H1 (cell line): ENCODE data around the gene APOL1. TPM values are rescaled to one million over a fixed set of nuclear protein-coding genes. Genes with fewer than 3 reads are reported as not detected.
"Not testable (repeated sequence)": the region's sequence is repeated elsewhere in the genome, so short reads cannot be mapped to it uniquely, and the experiment has no call there.

ENCODE experiments used
- CTCF ChIA-PET: fragments of 300-600 bp; sonication (Branson Sonifier 250); formaldehyde crosslinking; loops from one replicate; lab custom pipeline; 2021; ENCODE audit not compliant: partially characterized antibody; lab: Charles Lee
- POLR2A ChIA-PET: fragments of 300-600 bp; sonication (Branson Sonifier 250); formaldehyde crosslinking; loops from one replicate; lab custom pipeline; 2021; ENCODE audit warnings: inconsistent platforms; ENCODE audit not compliant: partially characterized antibody; lab: Charles Lee
- DNase-seq, 2 experiments: peaks; one replicate each; pipeline versions ENCODE4 v3.0.0 to v3.0.0-alpha.2; 2010 to 2022; ENCODE audit warnings: low spot score in 2 of 2, low read depth in 1 of 2, mixed read lengths in 1 of 2
- FAIRE-seq: peaks from 2 replicates; lab custom pipeline; 2011; peaks lifted over from hg19 to GRCh38; lab: Jason Lieb, UNC
- H2AFZ ChIP-seq: 2 replicates; pipeline ENCODE4 v1.8.1; 2012; ENCODE audit warnings: low read length, inconsistent platforms
- H2AK5ac ChIP-seq: 2 replicates; pipeline ENCODE4 v1.6.1; 2013; ENCODE audit warnings: low read depth, low read length
- H2BK120ac ChIP-seq: replicated peaks from 2 replicates; pipeline ENCODE3; 2013; ENCODE audit warnings: low read depth, low read length, inconsistent platforms
- H2BK12ac ChIP-seq: 2 replicates; pipeline ENCODE4 v1.6.1; 2013; ENCODE audit warnings: low read depth, low read length
- H2BK15ac ChIP-seq: 2 replicates; pipeline ENCODE4 v1.6.1; 2013; ENCODE audit warnings: low read length
- H2BK20ac ChIP-seq: 2 replicates; pipeline ENCODE4 v1.6.1; 2013; ENCODE audit warnings: low read length
- H2BK5ac ChIP-seq: 2 replicates; pipeline ENCODE4 v1.6.1; 2013; ENCODE audit warnings: low read depth, low read length
- H3K14ac ChIP-seq: 2 replicates; pipeline ENCODE4 v1.6.1; 2013; ENCODE audit warnings: inconsistent platforms; ENCODE audit not compliant: insufficient read length
- H3K18ac ChIP-seq: 2 replicates; pipeline ENCODE4 v1.6.1; 2013; ENCODE audit warnings: low read length; ENCODE audit errors: extremely low read depth
- H3K23ac ChIP-seq: 2 replicates; pipeline ENCODE4 v1.6.1; 2013; ENCODE audit warnings: inconsistent platforms; ENCODE audit not compliant: insufficient read length
- H3K23me2 ChIP-seq: 2 replicates; pipeline ENCODE4 v1.6.1; 2013; ENCODE audit warnings: low read depth, low read length
- H3K27ac ChIP-seq: 2 replicates; pipeline ENCODE4 v1.6.1; 2011; ENCODE audit warnings: low read depth, low read length, inconsistent platforms
- H3K27me3 ChIP-seq, 4 experiments: replicated peaks in 1 of 4; 1 replicate in 1 of 4; 2 replicates in 3 of 4; pipeline versions ENCODE4 v1.6.1 to v1.8.1; 2011 to 2013; ENCODE audit warnings: low read length in 3 of 4, mild to moderate bottlenecking in 3 of 4, inconsistent platforms in 2 of 4, mixed read lengths in 2 of 4, moderate library complexity in 1 of 4; ENCODE audit not compliant: control insufficient read depth in 3 of 4, insufficient read depth in 3 of 4; ENCODE audit errors: extremely low read depth in 1 of 4
- H3K36me3 ChIP-seq, 4 experiments: 2 replicates each; pipeline versions ENCODE4 v1.6.1 to v1.8.1; 2011 to 2013; ENCODE audit warnings: mild to moderate bottlenecking in 4 of 4, low read length in 3 of 4, moderate library complexity in 2 of 4, control low read depth in 1 of 4, inconsistent platforms in 1 of 4; ENCODE audit not compliant: insufficient read depth in 4 of 4, control insufficient read depth in 2 of 4
- H3K4ac ChIP-seq: replicated peaks from 2 replicates; pipeline ENCODE3; 2013; ENCODE audit warnings: low read length, low read depth, mixed read lengths, inconsistent platforms; ENCODE audit not compliant: insufficient read length
- H3K4me1 ChIP-seq, 4 experiments: replicated peaks in 1 of 4; 1 replicate in 1 of 4; 2 replicates in 3 of 4; pipeline versions ENCODE4 v1.6.1 to v1.8.1; 2011 to 2013; ENCODE audit warnings: low read length in 3 of 4, inconsistent platforms in 2 of 4, mixed read lengths in 1 of 4; ENCODE audit not compliant: insufficient read depth in 4 of 4, control insufficient read depth in 3 of 4
- H3K4me2 ChIP-seq, 2 experiments: 2 replicates each; pipeline versions ENCODE4 v1.6.1 to v1.8.1; 2011 to 2013; ENCODE audit warnings: low read depth in 2 of 2, low read length in 2 of 2, control low read depth in 1 of 2, inconsistent platforms in 1 of 2, mild to moderate bottlenecking in 1 of 2; ENCODE audit not compliant: insufficient read depth in 1 of 2
- H3K4me3 ChIP-seq, 4 experiments: fragments of 200-600, 300-600 bp in 1 of 4; sonication (generic), shearing (Covaris generic), sonication (Bioruptor Twin) in 1 of 4; 2 replicates each; pipeline versions ENCODE4 v1.5.1 to v1.8.1; 2011 to 2016; ENCODE audit warnings: low read length in 4 of 4, low read depth in 3 of 4, control low read depth in 2 of 4, inconsistent platforms in 2 of 4, mild to moderate bottlenecking in 2 of 4, mixed read lengths in 1 of 4, moderate library complexity in 1 of 4; ENCODE audit not compliant: insufficient read depth in 2 of 4; ENCODE audit errors: extremely low read depth in 1 of 4
- H3K56ac ChIP-seq: replicated peaks from 2 replicates; pipeline ENCODE3; 2013; ENCODE audit warnings: low read depth, mild to moderate bottlenecking, mixed read lengths, low read length, inconsistent platforms; ENCODE audit not compliant: insufficient read length
- H3K79me1 ChIP-seq: 2 replicates; pipeline ENCODE4 v1.6.1; 2013; ENCODE audit warnings: low read depth, low read length, control low read depth
- H3K79me2 ChIP-seq, 2 experiments: 2 replicates each; pipeline versions ENCODE4 v1.6.1 to v1.8.1; 2012 to 2013; ENCODE audit warnings: low read length in 2 of 2, mild to moderate bottlenecking in 2 of 2, inconsistent platforms in 1 of 2; ENCODE audit not compliant: insufficient read depth in 2 of 2, control insufficient read depth in 1 of 2
- H3K9ac ChIP-seq, 4 experiments: replicated peaks in 1 of 4; 1 replicate in 1 of 4; 2 replicates in 3 of 4; pipeline versions ENCODE4 v1.6.1 to v1.8.1; 2011 to 2013; ENCODE audit warnings: low read depth in 3 of 4, low read length in 3 of 4, control low read depth in 2 of 4, mild to moderate bottlenecking in 2 of 4, moderate library complexity in 2 of 4, inconsistent platforms in 1 of 4; ENCODE audit errors: extremely low read depth in 1 of 4
- H3K9me3 ChIP-seq, 2 experiments: 2 replicates each; pipeline versions ENCODE4 v1.6.1 to v1.8.1; 2012 to 2013; ENCODE audit warnings: mild to moderate bottlenecking in 2 of 2, moderate library complexity in 2 of 2, control low read depth in 1 of 2, inconsistent platforms in 1 of 2, low read depth in 1 of 2, low read length in 1 of 2, mixed read lengths in 1 of 2; ENCODE audit not compliant: insufficient read depth in 2 of 2
- H4K20me1 ChIP-seq, 2 experiments: replicated peaks in 1 of 2; 2 replicates each; pipeline versions ENCODE3 to v1.8.1; 2011 to 2013; ENCODE audit warnings: inconsistent platforms in 2 of 2, low read length in 2 of 2, mild to moderate bottlenecking in 1 of 2; ENCODE audit not compliant: insufficient read depth in 2 of 2, control insufficient read depth in 1 of 2
- H4K5ac ChIP-seq: 2 replicates; pipeline ENCODE4 v1.6.1; 2013; ENCODE audit warnings: low read length, low read depth, mixed read lengths, inconsistent platforms; ENCODE audit not compliant: insufficient read length
- H4K8ac ChIP-seq: 2 replicates; pipeline ENCODE4 v1.8.0; 2013; ENCODE audit warnings: mild to moderate bottlenecking, moderate library complexity, low read length, inconsistent platforms; ENCODE audit not compliant: insufficient read depth; ENCODE audit errors: extremely low read depth
- H4K91ac ChIP-seq: replicated peaks from 2 replicates; pipeline ENCODE3; 2013; ENCODE audit warnings: low read length, mixed read lengths, inconsistent platforms; ENCODE audit not compliant: insufficient read length
- CTCF ChIP-seq, 3 experiments: IDR thresholded peaks; 1 replicate in 2 of 3; 2 replicates in 1 of 3; pipeline versions ENCODE4 v1.5.1 to v1.6.1; 2011; ENCODE audit warnings: low read length in 3 of 3, mild to moderate bottlenecking in 3 of 3, inconsistent platforms in 2 of 3, low read depth in 1 of 3, moderate library complexity in 1 of 3; ENCODE audit not compliant: insufficient read depth in 1 of 3; ENCODE audit errors: control extremely low read depth in 1 of 3
- RAD21 ChIP-seq, 2 experiments: IDR thresholded peaks in 1 of 2; conservative IDR thresholded peaks in 1 of 2; 2 replicates each; pipeline ENCODE4 v1.6.1; 2011; ENCODE audit warnings: low read depth in 2 of 2, low read length in 2 of 2, improper control_type of control experiment in 1 of 2, inconsistent platforms in 1 of 2, mild to moderate bottlenecking in 1 of 2, moderate library complexity in 1 of 2
- WGBS, 2 experiments: shearing (Covaris generic) in 1 of 2; methylation state at CpG; one replicate each; pipeline versions ENCODE4 v1.1.6 to v1.1.7; 2013 to 2015; ENCODE audit warnings: low lambda C conversion rate in 2 of 2, mixed read lengths in 2 of 2, inconsistent platforms in 1 of 2, low coverage in 1 of 2, missing lambda C conversion rate in 1 of 2; ENCODE audit not compliant: insufficient replicate concordance in 2 of 2, insufficient coverage in 1 of 2, insufficient read length in 1 of 2; ENCODE audit errors: extremely low coverage in 1 of 2, missing lambda C conversion rate in 1 of 2; 5-methylcytosine and 5-hydroxymethylcytosine counted together
- polyA plus RNA-seq, 7 experiments: library from polyadenylated mRNA; depleted of rRNA in 3 of 7; stranded (reverse) in 5 of 7; unstranded in 2 of 7; fragments of >200 nt in 5 of 7; fragments of 200-250 nt in 2 of 7; gene quantifications; 1 replicate in 5 of 7; 2 replicates in 1 of 7; 4 replicates in 1 of 7; pipeline versions ENCODE4 v1.2.1 to v1.2.3, GENCODE V29; 2011 to 2013; ENCODE audit warnings: missing spikeins in 2 of 7, mixed read lengths in 2 of 7
- total RNA-seq: library from RNA; stranded (reverse); fragmentation: NEBNext Ultra II Directional; extraction: Animal tissue kit (Norgen Biotek cat#: 25700); gene quantifications from 2 replicates; pipeline ENCODE4 v1.2.1, GENCODE V29; 2021

The APOL1 gene
- total and polyA plus RNA-seq, 2 of the 8 experiments (the other 6 are each of a cell fraction or from before 2014, with no cell fraction given), result not detected

GRCh38 chr22:36261675-36262074, 8.7 kb downstream of the APOL1 start:
- POLR2A ChIA-PET, result interaction anchor here (1.1 kb wide), 1 partner anchor 29 kb away, joined by 3 read pairs; no protein-coding TSS in a partner anchor
- not testable (repeated sequence) for H3K36me3 ChIP-seq, H4K8ac ChIP-seq, H3K4me3 ChIP-seq, H3K9me3 ChIP-seq, H2BK20ac ChIP-seq, H2BK5ac ChIP-seq, H3K4me2 ChIP-seq
- FAIRE-seq, result peak; percentile 96
- TF ChIP-seq RAD21 (IDR thresholded peaks at IDR 0.05 in 1 of 2, conservative IDR thresholded peaks at IDR 0.05 in 1 of 2; ENCODE audit: low read depth in 2 of 2, low read length in 2 of 2), result peak; percentile 46 to 59
- TF ChIP-seq CTCF (IDR thresholded peaks at IDR 0.05; ENCODE audit: control extremely low read depth in 1 of 3, insufficient read depth in 1 of 3, low read depth in 1 of 3, low read length in 3 of 3), result peak in 2 of 3 experiments; percentile 34 to 58; a peak in 2 of 4 replicates
- TF ChIP-seq, all 59 proteins: peak for 2; not testable (repeated sequence) for 57
- not testable (repeated sequence) for H3K14ac ChIP-seq, H2AK5ac ChIP-seq, H2AFZ ChIP-seq, H3K23me2 ChIP-seq, H3K18ac ChIP-seq, H4K5ac ChIP-seq, H2BK15ac ChIP-seq, H3K56ac ChIP-seq, H3K4ac ChIP-seq, H4K20me1 ChIP-seq, H3K23ac ChIP-seq, H3K27me3 ChIP-seq, H3K27ac ChIP-seq, H4K91ac ChIP-seq, H3K79me1 ChIP-seq, H2BK120ac ChIP-seq, H3K79me2 ChIP-seq, H3K9ac ChIP-seq
- peak overlapping the region; percentile 46; the same call in 1 of the 2 replicates for H2BK12ac ChIP-seq
- H3K4me1 ChIP-seq, result peaks cover 7 to 12% (median 10%) of the 10 kb centered on the region in 4 experiments
- 72% methylated on average over 6 of the region's 6 CpGs; no CpG with 5 or more reads in 1 of the 2 experiments for WGBS, 2 experiments
- CTCF ChIA-PET, result interaction anchor here (0.6 to 3.0 kb wide), 21 partner anchors 9 to 231 kb away, joined by 3 to 11 read pairs (median 4); partner anchors contain the start of genes APOL1, APOL2 and APOL4
- peak in 1 of 2 experiments; percentile 58 for DNase-seq
